ENCODE data around the gene IRF2BPL.

- TF ChIP-seq POLR2A (IDR thresholded peaks at IDR 0.05; ENCODE audit: low read length) (no peak), GATA1 (IDR thresholded peaks at IDR 0.05; ENCODE audit: low read depth, low read length) (no peak)
Observed at GRCh38 chr14:77058785-77059184, 30.3 kb upstream of the IRF2BPL start.

Measured in erythroblast (primary cell).